GM18867 (cell line): ENCODE data around the gene ABHD15.
A peak's percentile ranks its signal among the peaks of the same experiment; 100 is the strongest.

Source experiments
- ATAC-seq: cut with Tn5 transposase; IDR thresholded peaks from one replicate; pipeline ENCODE4 v1.9.1; 2021; ENCODE audit warnings: mild to moderate bottlenecking, moderate library complexity; ENCODE audit not compliant: unreplicated experiment

Gene ABHD15

GRCh38 chr17:29583324-29584248 is 16.7 kb upstream of the ABHD15 start:
- no peak for ATAC-seq

GRCh38 chr17:29582772-29583171 is 15.9 kb upstream of the ABHD15 start:
- ATAC-seq = no peak

GRCh38 chr17:29582254-29582765 is 15.5 kb upstream of the ABHD15 start:
- no peak for ATAC-seq

- ATAC-seq = no peak
Measured at GRCh38 chr17:29581583-29582253, 14.9 kb upstream of the ABHD15 start.

GRCh38 chr17:29579866-29580771 is 13.3 kb upstream of the ABHD15 start:
- ATAC-seq = peak; percentile 67

GRCh38 chr17:29578626-29579485 is 12.0 kb upstream of the ABHD15 start:
- no peak for ATAC-seq

- ATAC-seq = no peak
Measured at GRCh38 chr17:29577385-29578211, 10.8 kb upstream of the ABHD15 start.

GRCh38 chr17:29577001-29577370 is 10.1 kb upstream of the ABHD15 start:
- ATAC-seq = no peak

GRCh38 chr17:29576214-29577000 is 9.6 kb upstream of the ABHD15 start:
- no peak for ATAC-seq

GRCh38 chr17:29575511-29576213 is 8.8 kb upstream of the ABHD15 start:
- no peak for ATAC-seq

GRCh38 chr17:29574732-29575510 is 8.1 kb upstream of the ABHD15 start:
- ATAC-seq = no peak

- no peak for ATAC-seq
Measured at GRCh38 chr17:29573871-29574731, 7.3 kb upstream of the ABHD15 start.

- ATAC-seq = no peak
Measured at GRCh38 chr17:29573558-29573869, 6.7 kb upstream of the ABHD15 start.

- no peak for ATAC-seq
Measured at GRCh38 chr17:29572691-29573557, 6.1 kb upstream of the ABHD15 start.
